Mesodermal cell (in vitro differentiated cells): ENCODE results near the gene USP25.

Source experiments
- H3K27ac ChIP-seq: 2 replicates; pipeline ENCODE4 v1.7.0; 2013; ENCODE audit warnings: mild to moderate bottlenecking, low read depth, low read length, moderate library complexity; ENCODE audit not compliant: severe bottlenecking
- H3K36me3 ChIP-seq: 2 replicates; pipeline ENCODE4 v1.7.1; 2013; ENCODE audit warnings: mild to moderate bottlenecking, low read length, moderate library complexity; ENCODE audit not compliant: control insufficient read depth, insufficient read depth
- H3K4me1 ChIP-seq: one replicate; pipeline ENCODE4 v1.7.1; 2013; ENCODE audit warnings: mild to moderate bottlenecking, low read length; ENCODE audit not compliant: insufficient read depth, control insufficient read depth, poor library complexity, severe bottlenecking
- H3K4me3 ChIP-seq: 2 replicates; pipeline ENCODE4 v1.7.0; 2013; ENCODE audit warnings: low read length, control low read depth, mild to moderate bottlenecking; ENCODE audit not compliant: insufficient read depth, poor library complexity, severe bottlenecking; ENCODE audit errors: extremely low read depth
- H3K9me3 ChIP-seq: 2 replicates; pipeline ENCODE4 v1.7.1; 2013; ENCODE audit warnings: mild to moderate bottlenecking, low read length, moderate library complexity; ENCODE audit not compliant: control insufficient read depth
- WGBS, 2 experiments: methylation state at CpG; one replicate each; pipeline ENCODE4 v1.1.5; 2013; ENCODE audit warnings: missing lambda C conversion rate in 2 of 2; ENCODE audit not compliant: insufficient coverage in 2 of 2; 5-methylcytosine and 5-hydroxymethylcytosine counted together

USP25 gene

DNA sequence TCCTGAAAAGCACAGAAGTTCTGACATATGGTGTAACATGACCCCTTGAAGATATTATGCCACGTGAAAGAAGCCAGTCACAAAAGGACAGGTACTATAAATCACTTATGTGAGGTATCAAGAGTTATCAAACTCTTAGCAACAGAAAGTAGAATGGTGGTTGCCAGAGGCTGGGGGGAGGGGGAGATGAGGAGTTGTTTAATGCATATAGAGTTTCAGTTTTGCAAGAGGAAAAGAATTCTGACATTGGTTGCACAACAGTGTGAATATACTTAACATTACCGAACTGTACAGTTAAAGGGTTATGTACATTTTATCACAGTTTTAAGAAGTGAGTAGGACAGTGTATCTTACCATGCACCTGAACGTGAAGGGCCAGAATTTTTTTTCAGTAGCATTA is 80.0 kb downstream of the USP25 start:
- WGBS, 2 experiments: no CpG with 5 or more reads among the region's 3 CpGs
- Histone ChIP-seq H3K4me1 (no peaks in the 10 kb centered on the region), H3K27ac (no peak overlapping the region), H3K36me3 (peaks cover 37% of the 10 kb centered on the region), H3K4me3 (no peak overlapping the region), H3K9me3 (peaks cover 2% of the 10 kb centered on the region)

GRCh38 chr21:15815285-15815684 is 85.5 kb downstream of the USP25 start:
- Histone ChIP-seq H3K27ac (no peak overlapping the region), H3K36me3 (peaks cover 50% of the 10 kb centered on the region), H3K4me3 (no peak overlapping the region), H3K4me1 (no peaks in the 10 kb centered on the region), H3K9me3 (peaks cover 12% of the 10 kb centered on the region)
- 87 to 97% methylated on average over 2 to 3 of the region's 3 CpGs for WGBS, 2 experiments

DNA sequence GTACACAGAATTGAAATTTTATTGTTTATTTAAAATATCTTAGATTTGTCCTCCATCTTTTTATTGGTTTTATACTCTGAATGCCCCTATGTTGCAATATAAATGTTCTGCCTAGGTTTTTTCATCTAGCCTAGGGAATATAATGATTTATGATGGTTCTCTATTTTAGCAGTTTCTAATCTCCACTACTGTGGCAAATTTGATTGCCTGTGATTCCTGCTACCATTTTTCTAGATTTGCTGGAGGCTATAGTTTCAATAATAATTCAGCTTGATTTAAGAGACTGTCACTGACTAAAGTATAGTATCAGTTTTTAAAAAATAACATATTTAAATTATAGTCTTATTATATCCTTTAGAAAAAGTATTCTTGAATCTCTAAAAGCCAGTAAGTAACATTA is 90.5 kb downstream of the USP25 start:
- Histone ChIP-seq H3K4me3 (no peak overlapping the region), H3K36me3 (peaks cover 22% of the 10 kb centered on the region), H3K9me3 (peaks cover 5% of the 10 kb centered on the region), H3K4me1 (no peaks in the 10 kb centered on the region), H3K27ac (no peak overlapping the region)

DNA sequence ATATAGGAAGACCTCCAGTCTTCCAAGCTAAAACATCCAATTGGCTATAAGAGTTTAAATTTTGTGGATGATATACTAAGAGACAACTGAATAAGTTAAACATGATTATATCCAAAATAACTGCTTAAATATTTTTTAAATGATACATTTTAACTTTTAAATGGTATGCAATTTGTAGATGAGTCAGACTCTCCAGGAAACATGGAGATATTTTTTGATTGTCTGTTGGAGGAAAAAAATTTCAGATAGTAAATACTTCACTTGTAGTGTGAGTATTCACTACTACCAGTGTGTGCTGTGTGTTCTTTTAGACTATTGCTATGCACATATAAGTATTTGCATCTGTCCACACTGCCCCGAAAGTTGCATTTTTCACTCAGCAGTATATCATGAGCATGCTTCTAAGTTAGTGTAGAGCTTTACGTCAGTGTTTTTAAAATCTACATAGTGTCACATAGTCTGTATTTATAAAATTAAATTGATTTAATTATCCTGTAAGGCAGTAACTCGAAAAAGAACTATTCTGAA is 91.1 kb downstream of the USP25 start:
- no peaks in the 10 kb centered on the region for H3K4me1 ChIP-seq
- no peak overlapping the region for H3K4me3 ChIP-seq
- H3K27ac ChIP-seq: no peak overlapping the region
- no peaks in the 10 kb centered on the region for H3K9me3 ChIP-seq
- no CpG with 5 or more reads among the region's 3 CpGs for WGBS, 2 experiments
- H3K36me3 ChIP-seq: peaks cover 16% of the 10 kb centered on the region

DNA sequence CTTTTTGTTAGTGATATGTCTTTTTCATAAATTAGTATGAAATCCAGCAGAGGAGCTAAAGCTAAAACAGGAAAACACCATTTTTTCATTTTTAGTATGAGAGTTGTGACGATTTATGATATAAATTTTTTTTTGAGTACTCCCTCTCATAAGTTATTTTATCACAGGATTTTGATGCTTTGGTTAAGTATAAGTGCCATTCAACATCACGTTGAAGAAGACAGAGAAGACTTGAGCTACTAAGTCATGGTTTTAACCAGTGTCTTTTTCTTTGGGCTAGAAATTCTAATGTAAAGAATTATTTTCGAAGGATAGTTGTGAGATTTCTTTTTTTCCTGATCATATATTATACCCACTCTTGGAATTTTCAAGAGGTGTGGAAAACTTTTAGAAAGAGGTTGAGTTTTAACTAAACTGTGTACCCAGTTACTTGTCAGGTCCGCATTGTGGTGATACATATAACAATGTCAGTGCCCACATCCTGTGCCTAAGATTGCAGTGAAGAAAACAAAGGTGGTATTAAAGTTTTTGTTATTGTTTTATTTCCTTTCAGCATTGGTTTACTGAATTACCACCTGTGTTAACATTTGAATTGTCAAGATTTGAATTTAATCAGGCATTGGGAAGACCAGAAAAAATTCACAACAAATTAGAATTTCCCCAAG is 93.8 kb downstream of the USP25 start:
- WGBS, 2 experiments: 96 to 100% methylated on average over 1 to 2 of the region's 4 CpGs
- no peak overlapping the region for H3K27ac ChIP-seq
- H3K36me3 ChIP-seq: peaks cover 11% of the 10 kb centered on the region
- no peak overlapping the region for H3K4me3 ChIP-seq
- no peaks in the 10 kb centered on the region for H3K9me3 ChIP-seq
- H3K4me1 ChIP-seq: no peaks in the 10 kb centered on the region

GRCh38 chr21:15825700-15826099 is 95.9 kb downstream of the USP25 start:
- Histone ChIP-seq H3K36me3 (peaks cover 7% of the 10 kb centered on the region), H3K4me1 (no peaks in the 10 kb centered on the region), H3K4me3 (no peak overlapping the region), H3K9me3 (no peaks in the 10 kb centered on the region), H3K27ac (no peak overlapping the region)
- WGBS, 2 experiments: no CpG with 5 or more reads among the region's 2 CpGs

DNA sequence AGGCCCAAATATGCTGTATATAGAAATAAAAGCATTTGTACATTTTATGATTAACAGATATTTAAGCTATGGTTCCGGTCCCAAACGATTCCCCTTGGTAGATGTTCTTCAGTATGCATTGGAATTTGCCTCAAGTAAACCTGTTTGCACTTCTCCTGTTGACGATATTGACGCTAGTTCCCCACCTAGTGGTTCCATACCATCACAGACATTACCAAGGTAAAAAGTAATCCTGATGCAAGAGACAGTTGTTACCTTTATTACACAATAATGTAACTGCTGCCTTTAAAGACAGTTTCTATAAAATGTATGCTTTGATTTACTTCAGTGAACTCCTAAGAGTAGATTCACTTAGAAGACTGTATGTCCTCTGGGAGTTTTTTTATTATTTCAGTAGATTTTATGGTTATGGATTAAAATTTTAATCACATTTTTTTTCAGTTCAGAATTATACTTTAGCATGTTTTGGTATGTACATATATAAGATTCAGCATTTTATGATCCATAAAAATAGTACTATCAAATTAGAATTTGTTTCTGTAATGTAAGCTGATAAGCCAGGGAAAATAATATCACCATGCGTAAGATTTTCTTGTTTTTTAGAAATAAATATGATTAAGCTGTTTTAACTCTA is 96.5 kb downstream of the USP25 start:
- no peak overlapping the region for H3K4me3 ChIP-seq
- H3K9me3 ChIP-seq: no peaks in the 10 kb centered on the region
- peaks cover 9% of the 10 kb centered on the region for H3K36me3 ChIP-seq
- H3K4me1 ChIP-seq: no peaks in the 10 kb centered on the region
- WGBS, 2 experiments: 90% methylated on average over 2 of the region's 5 CpGs; no CpG with 5 or more reads in 1 of the 2 experiments
- H3K27ac ChIP-seq: no peak overlapping the region

- no peak overlapping the region for H3K4me3 ChIP-seq
- H3K36me3 ChIP-seq: peaks cover 13% of the 10 kb centered on the region
- H3K27ac ChIP-seq: no peak overlapping the region
- 87 to 100% methylated on average over 3 of the region's 8 CpGs for WGBS, 2 experiments
- H3K9me3 ChIP-seq: no peaks in the 10 kb centered on the region
- no peaks in the 10 kb centered on the region for H3K4me1 ChIP-seq
Measured at GRCh38 chr21:15826908-15827601, 97.3 kb downstream of the USP25 start.

DNA sequence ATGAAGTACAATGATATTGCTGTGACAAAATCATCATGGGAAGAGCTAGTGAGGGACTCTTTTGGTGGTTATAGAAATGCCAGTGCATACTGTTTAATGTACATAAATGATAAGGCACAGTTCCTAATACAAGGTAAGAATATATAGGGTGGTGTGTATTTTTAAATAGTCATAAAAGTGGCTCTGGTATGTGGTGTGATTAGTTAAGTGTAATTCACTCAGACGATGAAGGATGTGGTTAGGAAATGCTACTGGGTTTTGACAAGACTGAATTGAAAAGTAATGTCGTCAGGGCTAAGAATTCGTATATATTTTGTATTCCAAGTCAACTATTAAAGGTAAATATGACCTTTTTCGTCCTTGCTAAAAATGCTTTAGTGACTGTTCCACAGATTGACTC is 101.7 kb downstream of the USP25 start:
- H3K36me3 ChIP-seq: peaks cover 16% of the 10 kb centered on the region
- 75 to 86% methylated on average over 2 of the region's 4 CpGs for WGBS, 2 experiments
- H3K27ac ChIP-seq: no peak overlapping the region
- H3K9me3 ChIP-seq: no peaks in the 10 kb centered on the region
- no peak overlapping the region for H3K4me3 ChIP-seq
- no peaks in the 10 kb centered on the region for H3K4me1 ChIP-seq

DNA sequence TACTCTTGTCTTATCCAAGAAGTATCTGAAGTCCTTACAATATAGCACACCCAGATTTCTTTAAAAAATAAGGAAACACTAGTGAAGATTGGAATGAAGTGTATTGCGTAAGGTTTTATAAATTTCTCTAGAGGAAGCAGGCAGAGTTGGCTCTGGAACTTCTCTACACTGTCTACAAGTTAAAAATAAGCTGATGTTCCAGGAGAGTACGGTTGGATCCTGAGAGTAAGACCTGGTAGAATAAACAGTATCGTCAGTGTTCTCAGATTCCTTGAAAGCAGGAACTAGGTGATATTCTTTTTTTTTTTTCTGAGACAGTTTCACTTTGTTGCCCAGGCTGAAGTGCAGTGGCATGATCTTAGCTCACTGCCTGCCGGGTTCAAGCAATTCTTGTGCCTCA is 107.9 kb downstream of the USP25 start:
- no peak overlapping the region for H3K27ac ChIP-seq
- 100% methylated on average over 2 to 4 of the region's 4 CpGs for WGBS, 2 experiments
- H3K36me3 ChIP-seq: peaks cover 15% of the 10 kb centered on the region

DNA sequence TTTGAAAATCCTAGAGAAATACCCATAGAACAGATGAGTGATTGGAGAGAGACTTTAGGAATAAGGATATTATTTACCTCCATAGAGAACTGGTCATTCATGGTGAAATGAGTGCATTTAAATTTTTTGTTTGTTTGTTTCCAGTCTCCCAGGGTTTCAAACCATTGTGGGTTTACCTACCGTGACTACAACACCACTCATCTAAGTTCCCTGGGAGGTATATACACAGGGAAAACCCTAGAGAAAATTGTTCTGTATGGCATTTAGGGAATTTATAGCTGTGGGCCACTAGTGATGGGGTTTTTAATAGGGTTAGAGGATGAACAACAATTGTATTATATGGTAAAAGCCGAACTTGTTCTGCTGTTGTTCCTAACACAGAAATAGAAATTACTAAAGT is 109.2 kb downstream of the USP25 start:
- H3K4me1 ChIP-seq: no peaks in the 10 kb centered on the region
- H3K27ac ChIP-seq: no peak overlapping the region
- peaks cover 16% of the 10 kb centered on the region for H3K36me3 ChIP-seq
- H3K9me3 ChIP-seq: no peaks in the 10 kb centered on the region
- WGBS, 2 experiments: no CpG with 5 or more reads among the region's 2 CpGs
- no peak overlapping the region for H3K4me3 ChIP-seq

More for the DNA sequence above, 107.9 kb downstream of the USP25 start:
- Histone ChIP-seq H3K4me3 (no peak overlapping the region), H3K4me1 (no peaks in the 10 kb centered on the region), H3K9me3 (no peaks in the 10 kb centered on the region)
